GM13977 (cell line): Measurements from ENCODE around the gene SLC9B2.

Experiments used
- DNase-seq: peaks from one replicate; pipeline ENCODE4 v3.0.0; 2012; ENCODE audit warnings: low spot score
- in situ Hi-C: fragments of 300-500 bp; cut with MboI; formaldehyde crosslinking; loops from one replicate; pipeline ENCODE4 v1.12.0; 2022; ENCODE audit warnings: low sequenced_read_pairs, low pct_unique_long_range_greater_than_20kb, mixed read lengths, inconsistent platforms; ENCODE audit not compliant: unreplicated experiment
- TF ChIP-seq, protein P1 (sequence below): IDR thresholded peaks from 2 replicates; pipeline ENCODE4 v1.5.1; 2012; ENCODE audit warnings: mild to moderate bottlenecking, control low read depth; ENCODE audit not compliant: insufficient read depth; ENCODE audit errors: extremely low read depth, missing control alignments

The SLC9B2 gene

DNA sequence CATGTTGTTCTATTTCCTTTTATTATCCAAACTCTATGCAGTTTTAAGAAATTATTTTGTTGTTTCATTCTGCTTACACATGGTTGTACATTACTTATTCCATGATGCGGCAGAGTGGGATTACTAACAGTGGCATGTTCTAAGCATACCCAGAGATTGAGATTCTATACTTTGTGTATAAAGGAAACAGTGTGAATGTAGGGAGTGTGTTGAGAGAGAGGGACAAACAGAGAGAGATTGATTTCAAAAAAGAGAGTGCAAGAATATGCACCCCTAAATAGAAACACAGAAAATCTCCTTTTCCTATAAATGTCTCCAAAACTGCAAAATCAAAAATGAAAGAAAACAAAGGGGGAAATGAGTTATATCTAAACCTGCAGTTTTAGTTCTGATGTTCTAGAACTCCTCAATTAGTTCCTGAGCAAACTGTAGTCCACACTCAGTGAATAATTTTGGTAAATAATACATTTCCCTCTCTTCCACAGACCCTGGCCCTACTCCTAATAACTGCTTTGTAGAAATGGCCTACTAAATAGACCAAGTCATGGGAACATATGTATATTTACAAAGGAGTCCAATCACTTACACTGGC, 88.0 kb downstream of the SLC9B2 start:
- DNase-seq: peak; percentile 4
- in situ Hi-C loops: no loop called here
- TF ChIP-seq, protein P1, sequence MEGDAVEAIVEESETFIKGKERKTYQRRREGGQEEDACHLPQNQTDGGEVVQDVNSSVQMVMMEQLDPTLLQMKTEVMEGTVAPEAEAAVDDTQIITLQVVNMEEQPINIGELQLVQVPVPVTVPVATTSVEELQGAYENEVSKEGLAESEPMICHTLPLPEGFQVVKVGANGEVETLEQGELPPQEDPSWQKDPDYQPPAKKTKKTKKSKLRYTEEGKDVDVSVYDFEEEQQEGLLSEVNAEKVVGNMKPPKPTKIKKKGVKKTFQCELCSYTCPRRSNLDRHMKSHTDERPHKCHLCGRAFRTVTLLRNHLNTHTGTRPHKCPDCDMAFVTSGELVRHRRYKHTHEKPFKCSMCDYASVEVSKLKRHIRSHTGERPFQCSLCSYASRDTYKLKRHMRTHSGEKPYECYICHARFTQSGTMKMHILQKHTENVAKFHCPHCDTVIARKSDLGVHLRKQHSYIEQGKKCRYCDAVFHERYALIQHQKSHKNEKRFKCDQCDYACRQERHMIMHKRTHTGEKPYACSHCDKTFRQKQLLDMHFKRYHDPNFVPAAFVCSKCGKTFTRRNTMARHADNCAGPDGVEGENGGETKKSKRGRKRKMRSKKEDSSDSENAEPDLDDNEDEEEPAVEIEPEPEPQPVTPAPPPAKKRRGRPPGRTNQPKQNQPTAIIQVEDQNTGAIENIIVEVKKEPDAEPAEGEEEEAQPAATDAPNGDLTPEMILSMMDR: no peak

DNA sequence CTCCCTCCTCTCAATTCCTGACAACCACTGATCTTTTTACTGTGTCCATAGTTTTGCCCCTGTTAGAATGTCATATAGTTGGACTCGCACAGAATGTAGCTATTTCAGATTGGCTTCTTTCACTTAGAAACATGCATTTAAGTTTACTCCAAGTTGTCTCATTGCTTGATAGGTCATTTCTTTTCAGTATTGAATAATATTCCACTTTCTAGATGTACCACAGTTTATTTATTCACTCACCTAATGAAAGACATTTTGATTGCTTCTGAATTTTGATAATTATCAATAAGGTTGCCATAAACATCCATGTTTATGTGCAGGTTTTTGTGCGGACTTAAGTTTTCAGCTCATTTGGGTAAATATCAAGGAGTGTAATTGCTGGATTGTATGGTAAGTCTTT, 95.6 kb downstream of the SLC9B2 start:
- in situ Hi-C loops: no loop called here
- TF ChIP-seq, protein P1: no peak
- no peak for DNase-seq
